H1 (cell line): ENCODE data around the gene JPH3. TPM values are rescaled to one million over a fixed set of nuclear protein-coding genes. Genes with fewer than 3 reads are reported as not detected.

Source experiments
- CTCF ChIA-PET: fragments of 300-600 bp; sonication (Branson Sonifier 250); formaldehyde crosslinking; loops from one replicate; lab custom pipeline; 2021; ENCODE audit not compliant: partially characterized antibody; lab: Charles Lee
- POLR2A ChIA-PET: fragments of 300-600 bp; sonication (Branson Sonifier 250); formaldehyde crosslinking; loops from one replicate; lab custom pipeline; 2021; ENCODE audit warnings: inconsistent platforms; ENCODE audit not compliant: partially characterized antibody; lab: Charles Lee
- DNase-seq, 2 experiments: peaks; one replicate each; pipeline versions ENCODE4 v3.0.0 to v3.0.0-alpha.2; 2010 to 2022; ENCODE audit warnings: low spot score in 2 of 2, low read depth in 1 of 2, mixed read lengths in 1 of 2
- FAIRE-seq: peaks from 2 replicates; lab custom pipeline; 2011; peaks lifted over from hg19 to GRCh38; lab: Jason Lieb, UNC
- H2AFZ ChIP-seq: 2 replicates; pipeline ENCODE4 v1.8.1; 2012; ENCODE audit warnings: low read length, inconsistent platforms
- H2AK5ac ChIP-seq: 2 replicates; pipeline ENCODE4 v1.6.1; 2013; ENCODE audit warnings: low read depth, low read length
- H2BK120ac ChIP-seq: replicated peaks from 2 replicates; pipeline ENCODE3; 2013; ENCODE audit warnings: low read depth, low read length, inconsistent platforms
- H2BK12ac ChIP-seq: 2 replicates; pipeline ENCODE4 v1.6.1; 2013; ENCODE audit warnings: low read depth, low read length
- H2BK15ac ChIP-seq: 2 replicates; pipeline ENCODE4 v1.6.1; 2013; ENCODE audit warnings: low read length
- H2BK20ac ChIP-seq: 2 replicates; pipeline ENCODE4 v1.6.1; 2013; ENCODE audit warnings: low read length
- H2BK5ac ChIP-seq: 2 replicates; pipeline ENCODE4 v1.6.1; 2013; ENCODE audit warnings: low read depth, low read length
- H3K14ac ChIP-seq: 2 replicates; pipeline ENCODE4 v1.6.1; 2013; ENCODE audit warnings: inconsistent platforms; ENCODE audit not compliant: insufficient read length
- H3K18ac ChIP-seq: 2 replicates; pipeline ENCODE4 v1.6.1; 2013; ENCODE audit warnings: low read length; ENCODE audit errors: extremely low read depth
- H3K23ac ChIP-seq: 2 replicates; pipeline ENCODE4 v1.6.1; 2013; ENCODE audit warnings: inconsistent platforms; ENCODE audit not compliant: insufficient read length
- H3K23me2 ChIP-seq: 2 replicates; pipeline ENCODE4 v1.6.1; 2013; ENCODE audit warnings: low read depth, low read length
- H3K27ac ChIP-seq: 2 replicates; pipeline ENCODE4 v1.6.1; 2011; ENCODE audit warnings: low read depth, low read length, inconsistent platforms
- H3K27me3 ChIP-seq, 4 experiments: replicated peaks in 1 of 4; 1 replicate in 1 of 4; 2 replicates in 3 of 4; pipeline versions ENCODE4 v1.6.1 to v1.8.1; 2011 to 2013; ENCODE audit warnings: low read length in 3 of 4, mild to moderate bottlenecking in 3 of 4, inconsistent platforms in 2 of 4, mixed read lengths in 2 of 4, moderate library complexity in 1 of 4; ENCODE audit not compliant: control insufficient read depth in 3 of 4, insufficient read depth in 3 of 4; ENCODE audit errors: extremely low read depth in 1 of 4
- H3K36me3 ChIP-seq, 4 experiments: 2 replicates each; pipeline versions ENCODE4 v1.6.1 to v1.8.1; 2011 to 2013; ENCODE audit warnings: mild to moderate bottlenecking in 4 of 4, low read length in 3 of 4, moderate library complexity in 2 of 4, control low read depth in 1 of 4, inconsistent platforms in 1 of 4; ENCODE audit not compliant: insufficient read depth in 4 of 4, control insufficient read depth in 2 of 4
- H3K4ac ChIP-seq: replicated peaks from 2 replicates; pipeline ENCODE3; 2013; ENCODE audit warnings: low read length, low read depth, mixed read lengths, inconsistent platforms; ENCODE audit not compliant: insufficient read length
- H3K4me1 ChIP-seq, 4 experiments: replicated peaks in 1 of 4; 1 replicate in 1 of 4; 2 replicates in 3 of 4; pipeline versions ENCODE4 v1.6.1 to v1.8.1; 2011 to 2013; ENCODE audit warnings: low read length in 3 of 4, inconsistent platforms in 2 of 4, mixed read lengths in 1 of 4; ENCODE audit not compliant: insufficient read depth in 4 of 4, control insufficient read depth in 3 of 4
- H3K4me2 ChIP-seq, 2 experiments: 2 replicates each; pipeline versions ENCODE4 v1.6.1 to v1.8.1; 2011 to 2013; ENCODE audit warnings: low read depth in 2 of 2, low read length in 2 of 2, control low read depth in 1 of 2, inconsistent platforms in 1 of 2, mild to moderate bottlenecking in 1 of 2; ENCODE audit not compliant: insufficient read depth in 1 of 2
- H3K4me3 ChIP-seq, 4 experiments: fragments of 200-600, 300-600 bp in 1 of 4; sonication (generic), shearing (Covaris generic), sonication (Bioruptor Twin) in 1 of 4; 2 replicates each; pipeline versions ENCODE4 v1.5.1 to v1.8.1; 2011 to 2016; ENCODE audit warnings: low read length in 4 of 4, low read depth in 3 of 4, control low read depth in 2 of 4, inconsistent platforms in 2 of 4, mild to moderate bottlenecking in 2 of 4, mixed read lengths in 1 of 4, moderate library complexity in 1 of 4; ENCODE audit not compliant: insufficient read depth in 2 of 4; ENCODE audit errors: extremely low read depth in 1 of 4
- H3K56ac ChIP-seq: replicated peaks from 2 replicates; pipeline ENCODE3; 2013; ENCODE audit warnings: low read depth, mild to moderate bottlenecking, mixed read lengths, low read length, inconsistent platforms; ENCODE audit not compliant: insufficient read length
- H3K79me1 ChIP-seq: 2 replicates; pipeline ENCODE4 v1.6.1; 2013; ENCODE audit warnings: low read depth, low read length, control low read depth
- H3K79me2 ChIP-seq, 2 experiments: 2 replicates each; pipeline versions ENCODE4 v1.6.1 to v1.8.1; 2012 to 2013; ENCODE audit warnings: low read length in 2 of 2, mild to moderate bottlenecking in 2 of 2, inconsistent platforms in 1 of 2; ENCODE audit not compliant: insufficient read depth in 2 of 2, control insufficient read depth in 1 of 2
- H3K9ac ChIP-seq, 4 experiments: replicated peaks in 1 of 4; 1 replicate in 1 of 4; 2 replicates in 3 of 4; pipeline versions ENCODE4 v1.6.1 to v1.8.1; 2011 to 2013; ENCODE audit warnings: low read depth in 3 of 4, low read length in 3 of 4, control low read depth in 2 of 4, mild to moderate bottlenecking in 2 of 4, moderate library complexity in 2 of 4, inconsistent platforms in 1 of 4; ENCODE audit errors: extremely low read depth in 1 of 4
- H3K9me3 ChIP-seq, 2 experiments: 2 replicates each; pipeline versions ENCODE4 v1.6.1 to v1.8.1; 2012 to 2013; ENCODE audit warnings: mild to moderate bottlenecking in 2 of 2, moderate library complexity in 2 of 2, control low read depth in 1 of 2, inconsistent platforms in 1 of 2, low read depth in 1 of 2, low read length in 1 of 2, mixed read lengths in 1 of 2; ENCODE audit not compliant: insufficient read depth in 2 of 2
- H4K20me1 ChIP-seq, 2 experiments: replicated peaks in 1 of 2; 2 replicates each; pipeline versions ENCODE3 to v1.8.1; 2011 to 2013; ENCODE audit warnings: inconsistent platforms in 2 of 2, low read length in 2 of 2, mild to moderate bottlenecking in 1 of 2; ENCODE audit not compliant: insufficient read depth in 2 of 2, control insufficient read depth in 1 of 2
- H4K5ac ChIP-seq: 2 replicates; pipeline ENCODE4 v1.6.1; 2013; ENCODE audit warnings: low read length, low read depth, mixed read lengths, inconsistent platforms; ENCODE audit not compliant: insufficient read length
- H4K8ac ChIP-seq: 2 replicates; pipeline ENCODE4 v1.8.0; 2013; ENCODE audit warnings: mild to moderate bottlenecking, moderate library complexity, low read length, inconsistent platforms; ENCODE audit not compliant: insufficient read depth; ENCODE audit errors: extremely low read depth
- H4K91ac ChIP-seq: replicated peaks from 2 replicates; pipeline ENCODE3; 2013; ENCODE audit warnings: low read length, mixed read lengths, inconsistent platforms; ENCODE audit not compliant: insufficient read length
- BRCA1 ChIP-seq: IDR thresholded peaks from 2 replicates; pipeline ENCODE4 v1.6.1; 2012; ENCODE audit warnings: low read depth, low read length, improper control_type of control experiment
- CHD1 ChIP-seq: IDR thresholded peaks from 2 replicates; pipeline ENCODE4 v1.6.1; 2012; ENCODE audit warnings: low read depth, low read length, improper control_type of control experiment
- GTF2F1 ChIP-seq: IDR thresholded peaks from 2 replicates; pipeline ENCODE4 v1.6.1; 2012; ENCODE audit warnings: low read depth, low read length, improper control_type of control experiment, borderline replicate concordance
- KDM1A ChIP-seq: fragments of 200-600, 300-600 bp; sonication (generic); IDR thresholded peaks from 2 replicates; pipeline ENCODE4 v1.7.1; 2016; ENCODE audit warnings: mild to moderate bottlenecking, low read length, borderline replicate concordance
- KDM5A ChIP-seq: fragments of 200-600 bp; IDR thresholded peaks from 2 replicates; pipeline ENCODE4 v1.7.1; 2012; ENCODE audit warnings: mild to moderate bottlenecking, low read length, inconsistent platforms, mixed read lengths
- NANOG ChIP-seq: IDR thresholded peaks from 2 replicates; pipeline ENCODE4 v1.6.1; 2011; ENCODE audit warnings: low read length, low read depth, mild to moderate bottlenecking, inconsistent platforms; ENCODE audit not compliant: insufficient read depth, poor library complexity, severe bottlenecking
- RXRA ChIP-seq: IDR thresholded peaks from 2 replicates; pipeline ENCODE4 v1.6.1; 2011; ENCODE audit warnings: low read depth, mild to moderate bottlenecking, low read length, moderate library complexity; ENCODE audit not compliant: insufficient read depth
- SUZ12 ChIP-seq: fragments of 200-600 bp; sonication (generic); IDR thresholded peaks from 2 replicates; pipeline ENCODE4 v1.6.1; 2012; ENCODE audit warnings: mild to moderate bottlenecking, inconsistent platforms, low read length, moderate library complexity, mixed read lengths
- USF2 ChIP-seq: IDR thresholded peaks from 2 replicates; pipeline ENCODE4 v1.6.1; 2011; ENCODE audit warnings: low read length, improper control_type of control experiment
- WGBS, 2 experiments: shearing (Covaris generic) in 1 of 2; methylation state at CpG; one replicate each; pipeline versions ENCODE4 v1.1.6 to v1.1.7; 2013 to 2015; ENCODE audit warnings: low lambda C conversion rate in 2 of 2, mixed read lengths in 2 of 2, inconsistent platforms in 1 of 2, low coverage in 1 of 2, missing lambda C conversion rate in 1 of 2; ENCODE audit not compliant: insufficient replicate concordance in 2 of 2, insufficient coverage in 1 of 2, insufficient read length in 1 of 2; ENCODE audit errors: extremely low coverage in 1 of 2, missing lambda C conversion rate in 1 of 2; 5-methylcytosine and 5-hydroxymethylcytosine counted together
- polyA plus RNA-seq, 7 experiments: library from polyadenylated mRNA; depleted of rRNA in 3 of 7; stranded (reverse) in 5 of 7; unstranded in 2 of 7; fragments of >200 nt in 5 of 7; fragments of 200-250 nt in 2 of 7; gene quantifications; 1 replicate in 5 of 7; 2 replicates in 1 of 7; 4 replicates in 1 of 7; pipeline versions ENCODE4 v1.2.1 to v1.2.3, GENCODE V29; 2011 to 2013; ENCODE audit warnings: missing spikeins in 2 of 7, mixed read lengths in 2 of 7
- total RNA-seq: library from RNA; stranded (reverse); fragmentation: NEBNext Ultra II Directional; extraction: Animal tissue kit (Norgen Biotek cat#: 25700); gene quantifications from 2 replicates; pipeline ENCODE4 v1.2.1, GENCODE V29; 2021

JPH3 gene
- total and polyA plus RNA-seq, 2 of the 8 experiments (the other 6 are each of a cell fraction or from before 2014, with no cell fraction given): 10.3 to 28.3 TPM

- H3K4me1 ChIP-seq: peaks cover 0 to 2% (median 0%) of the 10 kb centered on the region in 4 experiments; a peak in 2 of 7 replicates
- no peak overlapping the region for H3K23ac ChIP-seq
- peaks cover 0 to 6% of the 10 kb centered on the region in 2 experiments for H4K20me1 ChIP-seq
- H3K79me1 ChIP-seq: no peaks in the 10 kb centered on the region
- no peak overlapping the region for H2BK120ac ChIP-seq
- H3K23me2 ChIP-seq: peaks cover 4% of the 10 kb centered on the region; the same call in 1 of the 2 replicates
- H3K56ac ChIP-seq: no peak overlapping the region
- no peak overlapping the region for H3K9ac ChIP-seq
- H3K4me2 ChIP-seq: no peak overlapping the region
- no peak overlapping the region for H2BK15ac ChIP-seq
- H3K4ac ChIP-seq: no peak overlapping the region
- H2BK12ac ChIP-seq: no peak overlapping the region
- no peaks in the 10 kb centered on the region for H3K79me2 ChIP-seq
- no peak overlapping the region for H4K5ac ChIP-seq
- no peak overlapping the region for H3K4me3 ChIP-seq
- no peak overlapping the region for H4K91ac ChIP-seq
- no peaks in the 10 kb centered on the region; a peak in 1 of 7 replicates for H3K27me3 ChIP-seq
- CTCF ChIA-PET: interaction anchor here (0.6 to 2.8 kb wide), 2 partner anchors 16 to 81 kb away, joined by 3 to 10 read pairs; no protein-coding TSS in a partner anchor
- H3K36me3 ChIP-seq: no peaks in the 10 kb centered on the region
- FAIRE-seq (no peak), DNase-seq (no peak)
- no peaks in the 10 kb centered on the region for H3K9me3 ChIP-seq
- H2BK20ac ChIP-seq: no peak overlapping the region
- H2AK5ac ChIP-seq: no peak overlapping the region
- POLR2A ChIA-PET: no interaction called here
- no peak overlapping the region for H2BK5ac ChIP-seq
- no peak overlapping the region for H3K14ac ChIP-seq
- no peak overlapping the region for H3K27ac ChIP-seq
- whole genome bisulfite sequencing, 2 experiments: 89% methylated on average over 22 of the region's 22 CpGs; no CpG with 5 or more reads in 1 of the 2 experiments
- H4K8ac ChIP-seq: no peak overlapping the region
- no peak overlapping the region for H3K18ac ChIP-seq
- no peak overlapping the region for H2AFZ ChIP-seq
- TF ChIP-seq RXRA (no peak), KDM1A (no peak), CHD1 (no peak), GTF2F1 (no peak), USF2 (no peak), NANOG (no peak), SUZ12 (no peak), KDM5A (no peak), BRCA1 (no peak)
These were observed 47.4 kb upstream of the JPH3 start for GRCh38 chr16:87554754-87555427.
